Measurements from ENCODE around the gene PRR12.

Gene PRR12

GRCh38 chr19:49651029-49651819, 60.2 kb downstream of the PRR12 start:
- no peak for DNase-seq

GRCh38 chr19:49651820-49652550, 61.0 kb downstream of the PRR12 start:
- DNase-seq = no peak

- no peak for DNase-seq
Measured at GRCh38 chr19:49652551-49653465, 61.8 kb downstream of the PRR12 start.

- DNase-seq = no peak
Measured at GRCh38 chr19:49653466-49653806, 62.5 kb downstream of the PRR12 start.

GRCh38 chr19:49654581-49654980, 63.6 kb downstream of the PRR12 start:
- DNase-seq = no peak

GRCh38 chr19:49655570-49656455, 64.8 kb downstream of the PRR12 start:
- no peak for DNase-seq

GRCh38 chr19:49656456-49657109, 65.6 kb downstream of the PRR12 start:
- no peak for DNase-seq

GRCh38 chr19:49657493-49658138, 66.6 kb downstream of the PRR12 start:
- no peak for DNase-seq

- no peak for DNase-seq
Measured at GRCh38 chr19:49658139-49658517, 67.1 kb downstream of the PRR12 start.

- no peak for DNase-seq
Measured at GRCh38 chr19:49658566-49659442, 67.8 kb downstream of the PRR12 start.

- no peak for DNase-seq
Measured at GRCh38 chr19:49660338-49660961, 69.5 kb downstream of the PRR12 start.

GRCh38 chr19:49662011-49662410, 71.0 kb downstream of the PRR12 start:
- no peak for DNase-seq

GRCh38 chr19:49663224-49663623, 72.2 kb downstream of the PRR12 start:
- no peak for DNase-seq

- peak; percentile 82 for DNase-seq
Measured at GRCh38 chr19:49664171-49665035, 73.4 kb downstream of the PRR12 start.

- no peak for DNase-seq
Measured at GRCh38 chr19:49665036-49665350, 74.0 kb downstream of the PRR12 start.

GRCh38 chr19:49665351-49666119, 74.6 kb downstream of the PRR12 start, which contains the start of the genes BCL2L12 and IRF3:
Gene BCL2L12, plus strand, starts transcription at chr19:49665933. Its CDS starts 760 bp downstream, at chr19:49666693.
Gene IRF3, minus strand, starts transcription at chr19:49665857. Its CDS starts 1,019 bp downstream, at chr19:49664838.
- DNase-seq = peak; percentile 97

GRCh38 chr19:49666120-49666444, 75.1 kb downstream of the PRR12 start:
- no peak for DNase-seq

GRCh38 chr19:49667473-49667872, 76.5 kb downstream of the PRR12 start:
- no peak for DNase-seq

Measured in EL (cell line).